ENCODE results near the gene RNF145. TPM values are rescaled to one million over a fixed set of nuclear protein-coding genes. Genes with fewer than 3 reads are reported as not detected.

RNF145 gene
- total RNA-seq, 1 donor from 2014 or later, result 46.7 TPM

- H3K27me3 ChIP-seq (ENCODE audit: control insufficient read depth, insufficient read depth, low read length), result peaks cover 6% of the 10 kb centered on the region
- DNase-seq (ENCODE audit: low read depth), result no peak
- no peak for TF ChIP-seq CTCF (IDR thresholded peaks at IDR 0.05; ENCODE audit: insufficient read depth, low read length, poor library complexity, severe bottlenecking)
- no peak overlapping the region for H3K4me3 ChIP-seq (ENCODE audit: low read depth, low read length)
- no peaks in the 10 kb centered on the region for H3K36me3 ChIP-seq (ENCODE audit: control insufficient read depth, insufficient read depth, low read length)
Measured at GRCh38 chr5:159113405-159113804, 95.9 kb downstream of the RNF145 start.

DNA sequence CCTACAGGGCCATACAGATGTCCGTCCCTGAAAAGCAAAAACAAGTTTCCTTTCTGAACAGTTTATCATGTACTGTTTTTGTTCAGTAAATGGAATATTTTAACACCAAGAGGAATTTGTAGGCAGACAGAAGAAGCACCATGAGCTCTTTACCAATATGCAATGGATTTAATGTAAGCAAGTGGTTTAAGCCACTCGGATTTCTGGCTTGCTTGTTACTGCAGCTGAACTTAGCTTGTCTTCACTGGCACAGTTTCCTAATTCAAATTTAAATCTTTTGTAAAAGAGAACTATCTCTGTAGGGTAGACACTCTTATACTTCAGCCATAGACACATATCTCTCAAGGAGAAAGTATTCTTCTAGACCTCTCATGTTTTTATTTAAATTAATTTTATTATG is 96.9 kb downstream of the RNF145 start:
- no peak for TF ChIP-seq CTCF (IDR thresholded peaks at IDR 0.05; ENCODE audit: insufficient read depth, low read length, poor library complexity, severe bottlenecking)
- H3K4me3 ChIP-seq (ENCODE audit: low read depth, low read length), result no peak overlapping the region
- peaks cover 6% of the 10 kb centered on the region for H3K27me3 ChIP-seq (ENCODE audit: control insufficient read depth, insufficient read depth, low read length)
- H3K36me3 ChIP-seq (ENCODE audit: control insufficient read depth, insufficient read depth, low read length), result no peaks in the 10 kb centered on the region
- DNase-seq (ENCODE audit: low read depth), result no peak

Other genes starting within 250 kb of the RNF145 start
- 0.38 and 0.62 TPM in 2 replicates for gene EBF1, start 109.6 kb downstream of the RNF145 start, total RNA-seq
- gene UBLCP1, start 53.7 kb upstream of the RNF145 start, total RNA-seq, result 42.5 and 46.0 TPM in 2 replicates
- not detected in 2 replicates for gene IL12B, start 120.9 kb upstream of the RNF145 start, total RNA-seq